Fibroblast of skin of right quadriceps (primary cell): ENCODE data around the gene SERTAD4.

Experiments
- DNase-seq: peaks from one replicate; pipeline ENCODE4 v3.0.0-alpha.2; 2013

SERTAD4 gene

DNA sequence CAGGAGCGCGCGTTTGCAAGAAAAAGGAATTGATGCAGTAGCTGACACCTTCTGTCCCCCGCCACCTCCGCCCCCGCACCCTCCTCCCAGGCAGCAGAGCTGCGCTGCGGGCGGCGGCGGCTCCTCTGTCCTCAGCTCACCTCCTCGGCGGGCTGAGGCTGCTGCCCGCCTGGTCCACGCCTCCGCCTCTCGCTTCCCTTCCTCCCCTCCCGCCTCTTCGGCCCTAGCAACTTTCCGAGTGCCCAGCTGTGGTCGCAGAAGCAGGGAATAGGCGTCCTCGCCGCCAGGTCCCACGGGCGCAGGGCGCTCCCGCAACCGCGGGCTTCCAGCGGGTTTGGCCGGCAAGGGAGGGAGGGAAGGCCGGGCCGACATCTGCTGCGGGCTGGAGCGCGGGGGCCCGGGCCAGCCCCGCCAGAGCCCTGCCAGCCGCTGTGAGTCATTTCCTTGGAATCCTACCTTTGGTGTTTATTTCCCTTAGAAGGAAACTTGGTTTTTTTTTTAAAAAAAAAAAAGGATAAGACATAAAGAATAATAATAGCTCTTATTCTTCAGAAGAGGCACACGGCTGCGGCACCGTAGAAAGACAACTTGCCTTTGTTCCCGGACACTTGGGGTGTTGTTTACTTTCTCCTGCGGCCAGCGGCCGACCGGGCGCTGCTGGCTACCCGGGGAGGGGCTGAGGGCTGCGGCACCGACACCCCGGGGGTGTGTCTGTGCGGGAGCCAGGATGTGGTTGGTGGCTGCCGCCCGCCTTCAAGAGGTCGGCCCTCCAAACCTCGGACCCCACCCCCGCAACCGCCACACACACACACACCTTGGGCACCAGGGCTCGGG is 1.1 kb downstream of the SERTAD4 start:
- DNase-seq, result peak; percentile 60

GRCh38 chr1:210234329-210234757 is 1.7 kb downstream of the SERTAD4 start:
- DNase-seq, result no peak

- DNase-seq, result no peak
Observed at GRCh38 chr1:210235363-210236053, 2.9 kb downstream of the SERTAD4 start.

DNA sequence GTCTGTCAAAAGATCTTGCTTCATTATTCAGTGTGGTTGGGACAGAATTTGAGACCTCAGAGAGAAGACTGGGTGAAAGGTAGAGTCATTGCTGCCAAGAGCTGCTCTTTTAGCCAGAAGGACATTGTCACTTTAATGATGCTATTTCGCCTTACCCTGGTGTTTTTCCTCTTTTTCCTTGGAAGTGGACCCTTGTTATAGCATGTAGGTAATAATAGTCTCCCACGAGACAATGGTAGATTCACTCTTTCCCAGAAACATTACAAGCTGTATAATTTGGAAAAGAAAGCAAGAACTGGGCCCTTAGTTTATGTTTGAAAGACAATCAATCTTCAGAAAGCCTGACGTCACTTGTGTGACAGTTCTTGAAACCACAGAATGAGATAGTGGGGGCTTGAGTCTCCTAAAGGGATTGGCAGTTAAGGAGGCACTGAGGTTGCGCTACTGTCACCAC is 3.8 kb downstream of the SERTAD4 start:
- DNase-seq, result peak; percentile 32

DNA sequence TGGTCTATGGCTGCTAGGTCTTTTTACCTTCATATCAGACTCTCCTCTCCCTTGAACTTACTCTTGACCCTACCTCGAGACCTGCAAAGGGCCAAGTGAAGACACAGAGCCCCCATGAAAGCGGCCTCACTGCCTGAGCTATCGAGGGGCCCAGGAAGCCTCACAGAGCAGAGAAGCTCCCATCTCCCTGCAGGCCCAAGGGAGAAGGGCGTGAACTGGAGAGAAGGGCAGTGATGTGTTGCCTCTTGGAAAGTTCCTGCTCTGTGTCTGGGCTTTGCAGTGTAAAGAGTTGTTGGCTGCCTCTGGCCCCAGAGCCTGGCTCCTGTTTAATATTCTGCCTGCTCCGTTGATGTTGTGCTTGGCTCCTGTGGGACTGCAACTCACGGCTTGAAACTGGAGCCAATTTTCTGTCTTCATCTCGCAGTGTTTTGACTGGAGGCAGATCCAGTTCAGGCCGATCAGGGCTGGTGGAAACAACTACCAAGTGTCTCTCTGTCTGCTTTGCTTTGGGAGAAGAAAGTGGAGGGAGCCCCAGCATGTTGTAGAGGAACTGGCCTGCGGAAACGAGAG is 4.3 kb downstream of the SERTAD4 start:
- DNase-seq, result peak; percentile 69

DNA sequence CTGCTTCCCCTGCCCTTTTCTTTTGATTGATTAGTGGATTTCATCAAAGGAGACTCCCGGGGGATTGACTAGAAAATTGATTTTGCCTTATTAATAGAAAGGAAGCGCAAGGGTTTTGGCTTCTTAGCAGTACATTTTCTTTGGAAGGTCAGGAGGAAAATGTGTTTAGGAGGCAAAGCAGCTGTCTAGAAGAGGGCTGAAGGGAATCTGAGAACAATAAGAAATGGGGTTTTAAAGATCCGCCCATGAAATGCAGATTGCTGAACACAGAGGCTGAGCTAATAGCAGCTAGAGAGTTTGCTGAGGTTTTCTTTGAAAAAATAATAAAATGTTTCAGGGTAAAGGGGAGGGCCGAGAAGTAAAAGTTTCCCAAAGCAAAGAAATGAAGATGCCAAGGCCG is 4.9 kb downstream of the SERTAD4 start:
- DNase-seq, result no peak

- no peak for DNase-seq
Observed at GRCh38 chr1:210237981-210238380, 5.4 kb downstream of the SERTAD4 start.

DNA sequence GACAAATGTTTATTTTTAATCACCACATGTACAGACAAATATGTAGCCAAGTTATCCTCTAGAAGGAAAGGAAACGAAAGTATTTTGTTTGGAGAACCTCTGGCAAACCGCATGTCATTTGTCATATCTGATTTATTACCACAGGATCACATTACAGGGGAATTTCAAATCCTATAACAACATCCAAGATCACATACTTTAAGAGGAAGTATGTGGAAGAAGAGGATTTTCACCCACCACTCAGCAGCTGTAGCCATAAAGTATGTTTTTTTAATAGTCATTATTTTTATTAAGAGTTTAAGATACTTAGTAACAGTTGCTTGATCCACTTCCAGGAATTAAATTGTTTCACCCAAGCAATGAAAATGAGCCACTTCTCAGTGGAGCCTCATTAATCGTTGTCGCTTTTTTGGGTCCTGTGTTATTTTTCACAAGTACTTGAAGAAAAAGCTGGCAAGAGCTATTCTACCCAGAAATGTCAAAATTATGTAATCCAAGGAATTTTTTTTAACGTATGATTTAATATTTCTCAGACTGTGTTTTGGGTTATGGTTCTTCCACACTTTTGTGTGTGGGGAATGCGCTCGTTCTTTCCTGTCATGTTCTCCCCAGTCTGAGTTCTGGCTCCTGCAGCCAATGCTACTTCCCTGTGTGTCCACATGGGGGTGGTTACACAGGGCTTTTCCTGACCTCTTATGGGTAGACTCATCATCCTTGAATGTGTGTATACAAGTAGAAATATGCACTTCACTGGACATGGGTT is 6.9 kb downstream of the SERTAD4 start:
- peak; percentile 93 for DNase-seq

GRCh38 chr1:210241121-210241520 is 8.5 kb downstream of the SERTAD4 start:
- no peak for DNase-seq

DNA sequence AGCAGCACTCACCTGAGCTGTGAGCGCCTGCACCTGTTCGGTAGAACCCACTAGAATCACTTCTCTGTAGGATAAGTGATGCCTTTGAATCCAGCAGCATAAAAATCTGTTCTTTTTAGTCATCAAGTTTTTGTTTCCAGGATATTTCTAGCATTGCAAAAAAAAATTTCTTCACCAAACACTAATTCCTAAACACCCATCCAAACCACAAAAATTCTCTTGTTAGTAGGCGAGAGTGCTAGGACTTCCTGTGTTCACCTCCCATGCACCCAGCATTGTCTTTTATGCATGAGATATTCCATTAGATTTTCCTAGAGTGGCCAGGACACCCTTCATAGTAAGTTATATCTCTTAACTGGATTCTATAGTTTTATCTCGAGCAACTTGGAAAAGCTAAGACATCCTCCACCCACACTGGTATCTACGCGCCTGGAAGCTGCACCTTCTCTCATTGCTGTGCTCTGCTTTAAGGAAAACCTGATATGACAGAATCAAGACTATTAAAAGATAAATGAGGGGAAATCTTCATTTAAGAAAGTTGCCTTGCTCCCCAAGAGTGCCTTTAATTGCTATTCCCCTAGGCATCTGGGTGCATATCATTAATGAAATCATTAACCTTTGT is 12.3 kb downstream of the SERTAD4 start:
- DNase-seq, result no peak

- DNase-seq, result no peak
Observed at GRCh38 chr1:210246447-210246846, 13.9 kb downstream of the SERTAD4 start.

GRCh38 chr1:210248341-210248740 is 15.7 kb downstream of the SERTAD4 start:
- DNase-seq, result no peak

DNA sequence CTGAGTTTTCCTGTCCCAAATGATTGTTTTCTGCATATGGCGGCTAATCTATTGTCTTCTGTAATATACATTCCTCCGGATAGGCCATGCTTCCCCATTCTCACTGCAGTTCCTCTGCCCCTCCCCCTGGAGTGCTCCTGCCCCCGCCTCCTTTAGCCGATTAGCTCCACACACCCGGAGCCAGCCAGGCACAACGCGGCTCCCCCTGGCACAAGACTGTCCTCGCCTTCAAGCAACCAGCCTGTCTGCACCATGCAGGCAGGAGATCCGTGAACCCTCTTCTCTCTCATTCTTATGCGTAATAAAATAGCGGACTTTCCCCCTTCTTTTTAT is 18.0 kb downstream of the SERTAD4 start:
- no peak for DNase-seq

DNA sequence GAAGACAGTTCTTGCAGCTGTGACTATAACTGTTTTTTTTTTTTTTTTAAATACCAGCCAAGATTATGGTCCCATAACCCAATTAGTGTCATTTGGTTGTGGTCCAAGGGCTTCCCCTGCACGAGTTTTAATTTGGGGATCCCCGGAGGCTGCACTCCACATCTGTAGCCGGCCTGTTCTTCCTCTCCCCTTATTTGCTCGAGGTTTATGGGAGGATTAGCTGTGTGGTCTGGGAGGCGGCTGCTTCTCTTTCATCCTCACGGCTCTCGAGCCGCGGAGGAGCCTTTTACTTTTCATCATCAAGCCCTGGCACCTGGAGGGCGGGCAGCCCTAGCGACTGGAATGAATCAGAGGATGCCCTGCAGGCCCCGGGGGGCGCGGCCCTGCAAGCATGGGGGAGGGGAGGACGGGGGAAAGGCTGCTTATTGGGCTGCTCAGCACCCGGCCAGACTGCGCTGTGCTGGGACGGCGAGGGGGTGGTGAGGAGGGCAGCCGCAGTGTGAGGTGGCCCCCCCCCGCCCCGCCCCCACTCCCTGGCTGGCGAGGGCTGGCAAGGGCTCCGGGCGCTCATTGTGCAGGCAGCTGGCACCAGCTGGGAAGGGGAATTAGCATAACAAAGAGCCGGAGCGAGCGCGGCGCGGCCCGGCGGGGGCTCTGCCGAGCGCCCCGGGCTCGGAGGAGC is 18.5 kb downstream of the SERTAD4 start:
- no peak for DNase-seq

DNA sequence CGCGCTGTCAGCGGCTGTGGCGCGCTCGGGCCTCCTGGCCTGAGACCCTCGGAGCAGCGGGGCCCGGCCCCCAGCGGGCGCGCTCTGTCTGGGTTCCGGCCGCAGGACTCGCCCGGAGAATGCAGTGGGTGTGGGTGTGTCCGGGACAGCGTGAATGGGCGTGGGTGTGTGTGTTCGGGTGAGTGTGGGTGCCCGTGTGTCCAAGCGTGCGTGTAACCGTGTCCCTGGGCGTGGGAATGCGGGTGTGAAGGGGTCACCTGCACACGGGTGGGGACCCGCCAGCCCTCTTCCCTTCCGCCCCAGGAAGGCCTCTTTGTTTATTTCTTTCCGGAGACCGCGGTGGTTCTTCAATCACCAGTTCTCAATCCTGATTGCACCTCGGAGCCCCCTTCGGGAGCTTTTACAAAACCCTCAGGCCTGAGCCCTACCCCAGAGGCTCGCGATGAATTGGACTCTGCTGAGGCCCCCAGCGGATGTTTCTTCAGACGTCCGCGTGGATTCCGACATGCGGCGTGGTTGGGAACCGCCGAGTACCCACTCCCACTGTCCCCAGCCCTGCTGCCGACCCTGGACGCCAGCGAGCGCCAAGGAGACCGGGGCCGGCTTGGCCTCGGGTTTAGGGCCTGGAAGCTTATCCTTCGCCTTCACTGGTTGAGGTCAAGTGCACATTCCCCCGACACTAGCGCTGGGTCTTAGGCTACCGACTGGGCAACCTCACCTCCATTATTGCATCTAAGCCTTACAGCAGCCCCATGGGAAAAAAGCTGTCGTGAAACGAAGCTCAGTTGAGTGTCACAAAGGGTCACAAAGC is 19.3 kb downstream of the SERTAD4 start:
- no peak for DNase-seq

GRCh38 chr1:210252621-210253051 is 20.0 kb downstream of the SERTAD4 start:
- DNase-seq, result no peak

DNA sequence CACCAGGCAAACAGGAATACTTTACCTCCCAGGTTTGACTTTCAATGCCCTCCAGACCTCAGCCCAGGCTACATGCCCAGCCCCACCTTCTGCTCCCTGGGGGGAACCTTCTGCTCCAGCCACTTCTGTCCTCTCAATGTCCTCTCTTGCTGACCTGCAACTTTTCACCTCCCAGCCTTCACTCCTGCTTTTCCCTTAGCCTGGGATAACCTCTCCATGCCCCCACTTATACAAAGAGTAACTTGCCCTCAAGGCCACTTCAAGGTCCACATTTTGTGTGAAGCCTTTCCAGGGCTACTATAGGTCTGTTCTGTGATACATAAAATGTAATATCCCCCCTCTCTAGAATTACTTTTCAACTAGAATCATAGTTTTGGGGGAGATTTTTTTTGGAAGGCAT is 21.7 kb downstream of the SERTAD4 start:
- DNase-seq, result no peak

GRCh38 chr1:210257698-210258529 is 25.3 kb downstream of the SERTAD4 start:
- no peak for DNase-seq

DNA sequence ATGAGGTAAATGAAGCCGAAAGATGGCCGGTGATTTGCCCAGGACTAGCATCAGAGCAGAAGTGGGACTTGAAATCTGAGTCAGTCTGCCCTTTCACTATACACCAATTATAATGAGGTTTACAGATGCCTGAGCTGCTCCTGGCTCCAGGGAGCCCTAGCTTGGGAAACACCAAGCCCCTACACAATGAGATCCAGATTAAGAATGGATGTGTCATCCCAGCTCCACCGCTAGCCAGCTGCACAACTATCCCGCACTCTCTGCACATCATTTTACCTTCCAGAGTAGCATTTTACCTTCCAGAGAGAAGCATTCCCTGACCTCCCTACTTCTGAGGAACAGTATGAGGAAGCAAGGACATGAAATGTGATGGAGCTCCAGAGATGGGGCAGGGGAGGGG is 27.0 kb downstream of the SERTAD4 start:
- peak; percentile 85 for DNase-seq

- DNase-seq, result peak; percentile 12
Observed at GRCh38 chr1:210260096-210260495, 27.5 kb downstream of the SERTAD4 start.
